Stimulated activated CD8-positive, alpha-beta memory T cell treated with anti-CD3 and anti-CD28 coated beads, Interleukin-7, amount 100 ng/mL, for 24 hours (primary cell): ENCODE results near the gene CERK.

ENCODE experiments used
- DNase-seq: peaks from one replicate; pipeline ENCODE4 v3.0.0-alpha.2; 2020; ENCODE audit warnings: low read depth

The CERK gene

DNA sequence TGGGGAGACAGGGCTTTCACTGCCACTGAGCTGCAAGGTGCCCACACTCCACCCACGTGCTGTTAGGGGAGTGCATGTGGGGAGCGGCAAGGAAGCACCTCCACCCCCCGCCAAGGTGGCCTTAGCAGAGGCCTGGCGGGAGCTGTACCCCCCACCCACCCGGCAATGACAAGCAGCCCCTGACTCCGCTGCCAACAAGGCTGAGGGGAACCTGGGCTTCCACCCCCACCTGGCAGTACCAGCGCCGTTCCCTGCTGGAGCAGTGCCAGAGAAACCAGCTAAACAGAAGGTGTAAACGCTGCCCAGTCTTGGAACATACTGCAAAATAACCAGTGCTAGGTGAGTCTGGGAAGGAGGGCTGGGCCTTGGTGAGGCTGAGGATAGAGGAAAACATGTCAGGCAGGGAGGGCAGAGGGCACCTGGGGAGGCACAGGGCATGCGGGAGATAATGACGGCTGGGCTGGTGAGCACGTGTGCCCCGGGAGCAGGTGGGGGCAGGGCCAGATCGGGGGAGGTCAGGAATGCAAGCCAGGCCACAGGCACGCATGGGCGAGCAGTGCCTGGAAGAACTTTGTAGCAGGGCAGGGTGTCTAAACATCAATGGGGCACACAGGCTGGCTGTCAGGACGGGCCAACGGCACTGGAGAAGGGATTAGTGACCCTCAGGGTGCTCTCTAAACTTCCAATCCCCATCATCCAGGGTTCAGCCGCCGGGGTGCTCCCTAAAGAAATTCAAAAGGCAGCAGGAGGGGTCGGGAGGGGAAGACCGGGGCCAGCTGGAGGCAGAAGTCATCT, 6.6 kb downstream of the CERK start:
- no peak for DNase-seq

DNA sequence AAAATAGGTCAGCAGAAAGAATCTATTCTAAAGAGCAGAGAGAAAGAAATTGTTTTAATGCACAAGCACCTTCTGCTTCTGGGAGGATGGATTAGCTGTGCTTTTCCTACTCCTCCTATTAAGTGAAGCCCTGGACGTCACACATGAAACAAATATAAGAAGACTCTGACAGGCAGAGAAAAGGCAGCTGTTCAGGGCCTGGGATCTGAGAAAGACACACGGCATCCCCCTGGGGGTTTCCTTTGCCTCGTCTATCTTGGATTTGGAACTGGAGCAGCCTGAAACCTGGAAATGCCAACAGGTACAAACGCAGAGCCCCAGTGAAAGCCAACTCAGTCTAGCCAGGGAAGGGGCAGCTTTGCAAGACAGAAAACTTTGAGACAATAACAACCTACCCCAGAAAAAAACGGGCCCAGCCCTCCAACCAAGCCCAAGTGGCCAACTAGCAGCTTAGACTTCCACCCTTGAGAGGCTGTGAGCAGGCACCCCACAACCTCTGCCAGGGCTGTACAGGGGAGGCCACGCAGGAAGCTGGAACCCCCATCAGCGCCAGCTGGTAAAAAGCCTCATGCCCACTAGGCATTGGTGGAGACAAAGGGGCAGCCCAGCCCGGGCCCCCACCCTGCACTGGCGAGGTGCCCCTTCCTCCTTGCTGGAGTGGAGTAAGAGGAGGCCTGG, 7.3 kb downstream of the CERK start:
- no peak for DNase-seq

DNA sequence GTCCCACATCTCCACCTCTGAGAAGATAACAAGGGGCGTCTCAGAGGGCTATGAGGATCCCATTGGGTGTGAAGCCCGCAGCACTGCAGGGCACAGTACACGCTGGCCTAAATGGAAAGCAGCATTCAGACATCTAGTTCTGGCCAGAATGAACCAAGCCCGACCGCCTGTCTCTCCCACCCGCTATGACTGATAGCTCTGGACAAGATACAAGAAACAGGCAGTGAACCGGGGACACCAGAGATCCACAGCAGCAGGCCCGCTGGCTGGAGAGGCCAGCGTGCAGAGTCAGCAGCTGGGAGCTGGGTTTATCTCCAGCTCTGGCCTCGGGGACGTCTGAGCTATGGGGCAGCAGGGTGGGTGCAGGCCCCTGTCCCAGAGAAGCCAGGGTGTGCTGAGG, 9.6 kb downstream of the CERK start:
- DNase-seq = no peak

GRCh38 chr22:46727813-46728364, 10.2 kb downstream of the CERK start:
- DNase-seq = no peak

GRCh38 chr22:46726986-46727317, 11.1 kb downstream of the CERK start:
- DNase-seq = no peak

- no peak for DNase-seq
Measured at GRCh38 chr22:46726066-46726985, 11.7 kb downstream of the CERK start.

DNA sequence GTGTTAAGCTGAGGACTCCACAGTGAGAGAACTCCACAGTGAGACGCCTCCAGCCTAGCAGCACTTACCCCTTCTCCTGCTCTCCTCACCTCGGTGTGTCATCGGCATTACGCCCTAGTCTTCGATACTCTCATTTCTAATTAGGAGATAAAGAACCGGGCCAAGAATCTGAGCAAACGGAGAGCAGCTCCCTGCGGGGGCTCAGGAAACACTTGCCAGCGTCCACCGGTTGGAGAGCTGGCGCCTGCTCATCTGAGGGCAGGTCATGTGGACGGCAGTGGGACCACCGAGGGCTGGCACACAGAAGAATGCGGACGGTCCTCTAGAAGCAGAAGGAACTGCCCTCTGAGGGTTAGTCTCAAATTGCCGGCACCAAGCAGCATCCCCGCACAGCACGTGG, 13.0 kb downstream of the CERK start:
- no peak for DNase-seq

DNA sequence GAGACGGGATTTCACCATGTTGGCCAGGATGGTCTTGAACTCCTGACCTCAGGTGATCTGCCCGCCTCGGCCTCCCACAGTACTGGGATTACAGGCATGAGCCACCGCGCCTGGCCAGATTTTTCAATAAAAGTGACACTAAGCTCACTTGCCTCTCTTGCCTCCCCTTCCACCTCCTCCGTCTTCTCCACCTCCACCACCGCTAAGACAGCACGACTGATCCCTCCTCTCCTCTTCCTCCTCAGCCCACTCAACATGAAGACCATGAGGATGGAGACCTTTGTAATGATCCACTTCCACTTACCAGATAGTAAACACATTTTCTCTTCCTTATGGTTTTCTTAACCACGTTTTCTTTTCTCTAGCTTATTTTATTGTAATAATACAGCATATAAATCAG, 14.2 kb downstream of the CERK start:
- DNase-seq = no peak

- DNase-seq = no peak
Measured at GRCh38 chr22:46721501-46722085, 16.5 kb downstream of the CERK start.

DNA sequence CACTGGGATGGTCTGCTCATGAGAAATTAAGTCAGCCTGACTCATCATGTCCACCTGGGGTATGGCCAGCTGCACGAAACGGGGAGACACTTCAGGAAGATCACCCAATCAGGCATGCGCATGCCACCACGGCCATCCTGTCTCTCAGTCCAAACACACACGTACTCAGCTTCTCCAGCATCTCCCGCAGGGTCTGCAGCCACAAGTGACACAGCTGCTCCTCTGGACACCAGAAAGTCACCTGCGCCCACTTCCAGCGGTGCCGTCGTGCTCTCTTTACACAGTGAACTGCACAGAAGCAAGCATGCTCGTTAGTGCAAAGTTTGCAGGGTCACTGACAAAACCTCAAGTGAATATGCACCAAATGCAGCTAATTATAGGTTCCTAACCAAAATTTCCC, 18.1 kb downstream of the CERK start:
- DNase-seq = no peak

DNA sequence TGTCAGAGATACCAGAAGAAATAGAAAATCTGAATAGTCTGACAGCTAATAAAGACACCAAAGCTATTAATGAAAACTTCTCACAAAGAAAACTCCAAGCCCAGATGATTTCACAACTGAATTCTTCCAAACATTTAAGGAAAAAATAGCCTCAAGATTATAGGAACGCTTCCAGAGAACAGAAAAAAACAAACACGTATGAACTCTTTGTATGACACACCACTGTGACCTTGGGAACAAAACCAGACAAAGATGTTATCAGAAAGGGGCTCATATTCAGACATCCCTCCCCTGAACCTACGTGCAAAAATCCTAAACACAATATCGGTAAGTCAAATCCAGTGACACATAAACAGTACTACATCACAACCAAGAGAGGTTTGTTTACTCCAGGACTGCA, 23.5 kb downstream of the CERK start:
- no peak for DNase-seq

DNA sequence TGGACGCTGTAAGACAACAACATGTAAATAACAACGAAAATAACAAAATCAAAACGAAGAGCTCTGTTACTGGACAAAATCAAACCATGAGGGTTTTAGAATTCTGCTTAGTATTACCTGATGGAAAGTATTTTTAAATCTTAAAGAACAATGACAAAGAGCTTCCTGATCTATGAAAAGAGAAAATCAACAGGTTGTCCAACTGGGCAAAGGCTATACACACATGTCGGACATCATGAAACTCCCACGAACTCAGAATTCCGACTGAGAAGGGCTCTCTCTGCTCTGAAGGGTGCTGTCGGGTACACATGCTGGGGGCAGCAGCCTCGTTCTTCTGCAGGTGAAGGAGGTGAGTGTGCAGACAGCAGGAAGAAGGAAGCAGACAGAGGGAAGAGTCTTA, 25.8 kb downstream of the CERK start:
- no peak for DNase-seq

DNA sequence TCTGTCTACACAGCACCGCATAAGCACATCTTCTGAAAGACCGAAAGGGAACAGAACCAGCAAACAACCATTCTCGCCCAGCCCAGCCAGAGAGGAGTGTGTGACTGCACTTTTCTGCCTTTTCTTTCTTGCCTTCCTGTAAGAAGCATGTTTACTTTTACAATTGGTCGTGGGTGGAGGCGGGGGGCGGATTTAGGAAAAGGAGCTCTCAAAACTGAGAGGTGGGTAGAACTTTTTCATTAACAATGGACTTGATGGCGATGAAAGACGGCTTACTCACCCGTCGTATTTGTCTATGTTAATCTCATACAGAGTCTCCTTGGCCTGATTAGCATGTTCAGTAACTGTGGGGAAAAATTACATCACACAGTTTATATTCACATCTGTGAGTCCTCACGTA, 27.2 kb downstream of the CERK start:
- no peak for DNase-seq

- no peak for DNase-seq
Measured at GRCh38 chr22:46708766-46709330, 29.2 kb downstream of the CERK start.

GRCh38 chr22:46707827-46708570, 30.1 kb downstream of the CERK start:
- no peak for DNase-seq

GRCh38 chr22:46707305-46707704, 30.7 kb downstream of the CERK start:
- no peak for DNase-seq

DNA sequence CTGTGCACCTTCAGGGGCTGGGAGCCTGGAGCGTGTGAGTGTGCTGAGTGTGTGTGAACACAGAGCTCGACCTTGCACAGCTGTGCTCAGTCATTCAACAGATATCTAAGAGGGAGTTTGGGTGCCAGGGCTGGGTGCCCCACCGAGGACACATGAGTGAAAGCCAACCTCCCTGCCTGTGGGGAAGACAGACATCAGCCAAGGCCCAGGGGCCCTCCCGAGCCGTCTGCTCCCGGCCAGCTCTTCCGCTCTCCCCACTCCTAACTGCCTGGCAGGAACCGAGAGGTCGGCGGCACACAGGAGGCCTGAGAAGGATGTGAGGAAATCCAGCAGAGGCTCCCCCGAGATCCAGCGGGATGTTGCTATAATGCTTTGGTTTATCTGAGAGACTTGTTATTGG, 32.0 kb downstream of the CERK start:
- no peak for DNase-seq

DNA sequence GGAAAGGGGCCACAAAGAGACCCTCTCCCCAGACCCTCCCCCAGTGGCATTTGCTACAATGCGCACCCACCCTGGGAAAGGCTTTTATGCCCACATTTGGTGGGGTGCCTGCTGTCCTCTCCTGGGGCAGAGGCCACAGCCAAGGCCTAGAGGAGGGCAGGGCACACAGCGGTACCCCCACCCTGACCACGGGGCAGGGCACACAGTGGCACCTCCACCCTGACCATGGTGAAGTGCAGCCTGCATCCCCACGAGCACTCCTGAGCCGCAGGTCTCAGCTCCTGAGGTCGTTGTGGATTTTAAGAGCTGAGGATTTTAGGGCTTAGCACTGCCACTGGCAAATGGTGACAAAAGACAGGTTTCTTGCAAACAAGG, 34.1 kb downstream of the CERK start:
- DNase-seq = no peak

DNA sequence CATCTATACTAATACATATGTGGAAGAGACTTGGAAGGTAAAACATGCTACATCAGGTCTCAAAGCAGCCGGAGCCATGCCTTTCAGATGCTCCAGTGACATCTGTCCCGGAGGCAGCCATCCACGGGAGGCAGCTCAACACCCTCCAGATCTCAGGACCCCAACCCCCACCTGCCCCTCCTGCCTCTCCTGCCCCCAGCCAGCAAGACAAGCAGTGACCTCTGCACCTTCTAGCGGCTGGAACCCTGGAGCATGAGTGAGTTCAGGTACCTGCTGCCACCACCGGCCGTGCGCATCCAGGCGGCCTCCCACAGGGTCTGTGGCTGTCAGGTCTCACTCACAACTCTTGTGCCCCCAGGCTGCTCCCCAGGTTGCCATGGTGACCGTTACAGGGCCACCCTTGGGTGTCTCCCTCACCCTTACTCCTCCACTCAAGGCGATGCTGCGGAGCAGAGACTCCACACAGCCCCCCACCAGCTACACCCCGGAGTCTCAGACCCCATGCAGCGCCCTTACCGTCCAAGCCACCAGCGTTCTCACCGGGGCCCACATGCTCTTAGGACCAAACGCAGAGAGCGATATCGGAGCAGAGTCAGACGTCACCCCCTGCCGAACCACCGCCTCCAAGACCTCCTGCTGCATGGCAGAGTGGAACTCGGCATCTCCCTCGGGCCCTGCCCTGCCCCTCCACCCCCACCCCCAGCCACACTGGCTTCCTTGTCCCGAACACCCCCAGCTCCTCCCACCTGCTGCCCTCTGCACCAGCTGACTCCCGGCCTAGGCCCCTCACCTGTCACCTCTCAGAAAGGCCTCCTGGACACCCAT, 34.7 kb downstream of the CERK start:
- DNase-seq = no peak

GRCh38 chr22:46701262-46701661, 36.8 kb downstream of the CERK start:
- no peak for DNase-seq
